Hepatocyte (in vitro differentiated cells): Measurements from ENCODE around the gene NUF2. TPM values are rescaled to one million over a fixed set of nuclear protein-coding genes. Genes with fewer than 3 reads are reported as not detected.

Experiments used
- DNase-seq: peaks from one replicate; pipeline ENCODE4 v3.0.0-alpha.2; 2016; ENCODE audit warnings: low spot score
- H2AFZ ChIP-seq: fragments of 200-600 bp; sonication (generic); 2 replicates; pipeline ENCODE4 v1.6.0; 2016; ENCODE audit warnings: antibody characterized with exemption, mild to moderate bottlenecking
- H3K27ac ChIP-seq: fragments of 200-600 bp; sonication (generic); 2 replicates; pipeline ENCODE4 v1.5.1; 2016; ENCODE audit warnings: mild to moderate bottlenecking
- H3K27me3 ChIP-seq: fragments of 200-600 bp; sonication (generic); 2 replicates; pipeline ENCODE4 v1.6.1; 2016
- H3K36me3 ChIP-seq: fragments of 200-600 bp; sonication (generic); replicated peaks from 2 replicates; pipeline ENCODE4 v1.5.1; 2016; ENCODE audit warnings: low read depth; ENCODE audit not compliant: insufficient read depth
- H3K4me1 ChIP-seq: fragments of 200-600 bp; sonication (generic); 2 replicates; pipeline ENCODE4 v1.5.1; 2016; ENCODE audit warnings: mild to moderate bottlenecking, moderate library complexity; ENCODE audit not compliant: insufficient read depth
- H3K4me2 ChIP-seq: fragments of 200-600 bp; sonication (generic); 2 replicates; pipeline ENCODE4 v1.6.0; 2016
- H3K4me3 ChIP-seq: fragments of 200-600 bp; sonication (generic); 2 replicates; pipeline ENCODE4 v1.5.1; 2016; ENCODE audit warnings: mild to moderate bottlenecking
- H3K79me2 ChIP-seq: fragments of 200-600 bp; sonication (generic); 2 replicates; pipeline ENCODE4 v1.6.0; 2017; ENCODE audit warnings: mild to moderate bottlenecking
- H3K9me2 ChIP-seq: fragments of 200-600 bp; sonication (generic); replicated peaks from 2 replicates; pipeline ENCODE4 v1.6.0; 2017; ENCODE audit warnings: mild to moderate bottlenecking; ENCODE audit not compliant: insufficient read depth
- H3K9me3 ChIP-seq: fragments of 200-600 bp; sonication (generic); 2 replicates; pipeline ENCODE4 v1.5.1; 2016; ENCODE audit warnings: low read depth, mild to moderate bottlenecking
- H4K20me1 ChIP-seq: fragments of 200-600 bp; sonication (generic); 2 replicates; pipeline ENCODE4 v1.6.0; 2016; ENCODE audit warnings: mild to moderate bottlenecking; ENCODE audit not compliant: insufficient read depth, poor library complexity, severe bottlenecking
- EZH2 ChIP-seq: fragments of 200-600 bp; sonication (generic); IDR thresholded peaks from 2 replicates; pipeline ENCODE4 v1.6.1; 2016; ENCODE audit warnings: antibody characterized with exemption, mild to moderate bottlenecking, borderline replicate concordance
- EZH2phosphoT487 ChIP-seq: fragments of 200-600 bp; sonication (generic); IDR thresholded peaks from one replicate; pipeline ENCODE4 v1.6.1; 2018; ENCODE audit warnings: antibody characterized with exemption, mild to moderate bottlenecking, low read depth, moderate library complexity; ENCODE audit not compliant: unreplicated experiment, severe bottlenecking
- WGBS: methylation state at CpG from one replicate; pipeline ENCODE4 v1.1.6; 2016; ENCODE audit warnings: low lambda C conversion rate; ENCODE audit errors: missing lambda C conversion rate; 5-methylcytosine and 5-hydroxymethylcytosine counted together
- polyA plus RNA-seq: library from polyadenylated mRNA; unstranded; fragments of >200 nt; fragmentation: Nextera tagmentation; extraction: Ambion mirVana; gene quantifications from 2 replicates; pipeline ENCODE4 v1.2.1, GENCODE V29; 2016
- total RNA-seq: library from RNA; depleted of rRNA; stranded (reverse); fragments of >200 nt; gene quantifications from 2 replicates; pipeline ENCODE4 v1.2.3, GENCODE V29; 2014
- TF ChIP-seq, protein P1 (sequence below): fragments of 200-600 bp; sonication (generic); IDR thresholded peaks from 2 replicates; pipeline ENCODE4 v1.5.1; 2016; ENCODE audit warnings: antibody characterized with exemption, mild to moderate bottlenecking; ENCODE audit not compliant: poor library complexity

NUF2 gene
- total and polyA plus RNA-seq, 2 experiments from 2014 or later = 2.6 to 7.0 TPM

- DNase-seq = no peak
- no peaks in the 10 kb centered on the region for H3K36me3 ChIP-seq
- 92% methylated on average over 1 of the region's 1 CpG for WGBS
- no peak overlapping the region for H3K27ac ChIP-seq
- no peak overlapping the region for H3K4me2 ChIP-seq
- no peak overlapping the region for H3K4me3 ChIP-seq
- no peaks in the 10 kb centered on the region for H3K9me2 ChIP-seq
- H3K79me2 ChIP-seq = no peaks in the 10 kb centered on the region
- no peaks in the 10 kb centered on the region for H4K20me1 ChIP-seq
- no peaks in the 10 kb centered on the region for H3K9me3 ChIP-seq
- no peak for TF ChIP-seq EZH2phosphoT487
- TF ChIP-seq, protein P1, sequence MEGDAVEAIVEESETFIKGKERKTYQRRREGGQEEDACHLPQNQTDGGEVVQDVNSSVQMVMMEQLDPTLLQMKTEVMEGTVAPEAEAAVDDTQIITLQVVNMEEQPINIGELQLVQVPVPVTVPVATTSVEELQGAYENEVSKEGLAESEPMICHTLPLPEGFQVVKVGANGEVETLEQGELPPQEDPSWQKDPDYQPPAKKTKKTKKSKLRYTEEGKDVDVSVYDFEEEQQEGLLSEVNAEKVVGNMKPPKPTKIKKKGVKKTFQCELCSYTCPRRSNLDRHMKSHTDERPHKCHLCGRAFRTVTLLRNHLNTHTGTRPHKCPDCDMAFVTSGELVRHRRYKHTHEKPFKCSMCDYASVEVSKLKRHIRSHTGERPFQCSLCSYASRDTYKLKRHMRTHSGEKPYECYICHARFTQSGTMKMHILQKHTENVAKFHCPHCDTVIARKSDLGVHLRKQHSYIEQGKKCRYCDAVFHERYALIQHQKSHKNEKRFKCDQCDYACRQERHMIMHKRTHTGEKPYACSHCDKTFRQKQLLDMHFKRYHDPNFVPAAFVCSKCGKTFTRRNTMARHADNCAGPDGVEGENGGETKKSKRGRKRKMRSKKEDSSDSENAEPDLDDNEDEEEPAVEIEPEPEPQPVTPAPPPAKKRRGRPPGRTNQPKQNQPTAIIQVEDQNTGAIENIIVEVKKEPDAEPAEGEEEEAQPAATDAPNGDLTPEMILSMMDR = no peak
- TF ChIP-seq EZH2 = no peak
- H2AFZ ChIP-seq = no peak overlapping the region
- no peaks in the 10 kb centered on the region for H3K4me1 ChIP-seq
- no peaks in the 10 kb centered on the region for H3K27me3 ChIP-seq
Measured at GRCh38 chr1:163337631-163338030, 15.9 kb downstream of the NUF2 start.

GRCh38 chr1:163346326-163346870 lies 24.6 kb downstream of the NUF2 start:
- Histone ChIP-seq H3K79me2 (no peaks in the 10 kb centered on the region), H4K20me1 (no peaks in the 10 kb centered on the region), H3K27ac (no peak overlapping the region), H3K4me1 (no peaks in the 10 kb centered on the region), H3K9me2 (no peaks in the 10 kb centered on the region), H3K36me3 (no peaks in the 10 kb centered on the region), H3K4me2 (no peak overlapping the region), H2AFZ (no peak overlapping the region), H3K9me3 (no peaks in the 10 kb centered on the region), H3K27me3 (no peaks in the 10 kb centered on the region), H3K4me3 (no peak overlapping the region)
- TF ChIP-seq EZH2phosphoT487 (no peak), EZH2 (no peak)
- TF ChIP-seq, protein P1 = no peak
- WGBS = 84% methylated on average over 4 of the region's 4 CpGs
- DNase-seq = no peak

- TF ChIP-seq, protein P1 = no peak
- TF ChIP-seq EZH2phosphoT487 = no peak
- H3K4me3 ChIP-seq = no peak overlapping the region
- H3K4me1 ChIP-seq = no peaks in the 10 kb centered on the region
- WGBS = 95% methylated on average over 2 of the region's 2 CpGs
- H3K9me2 ChIP-seq = no peaks in the 10 kb centered on the region
- no peaks in the 10 kb centered on the region for H4K20me1 ChIP-seq
- H3K9me3 ChIP-seq = no peaks in the 10 kb centered on the region
- H3K27me3 ChIP-seq = no peaks in the 10 kb centered on the region
- no peak overlapping the region for H3K4me2 ChIP-seq
- no peak overlapping the region for H3K27ac ChIP-seq
- no peaks in the 10 kb centered on the region for H3K36me3 ChIP-seq
- H2AFZ ChIP-seq = no peak overlapping the region
- no peaks in the 10 kb centered on the region for H3K79me2 ChIP-seq
- DNase-seq = no peak
Measured at GRCh38 chr1:163347106-163347505, 25.4 kb downstream of the NUF2 start.

DNA sequence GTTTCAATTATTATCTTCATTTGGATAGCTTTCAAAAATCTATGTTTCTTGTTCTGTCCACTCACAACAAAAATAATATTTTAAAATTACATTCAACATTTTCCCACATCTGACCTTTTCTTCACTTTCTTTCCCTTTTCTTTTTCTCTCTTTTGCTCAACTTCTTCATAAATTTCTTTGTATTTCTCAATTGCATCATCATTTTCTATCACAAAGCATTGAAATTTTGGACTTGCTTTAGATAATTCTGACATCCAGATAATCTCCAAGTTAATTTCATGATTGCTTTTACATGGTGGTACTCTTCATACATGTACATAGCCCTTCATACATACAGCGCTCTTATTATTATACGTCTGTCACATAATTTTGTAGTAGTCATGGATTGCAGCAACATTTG lies 30.2 kb downstream of the NUF2 start:
- DNase-seq = no peak
- H3K27ac ChIP-seq = no peak overlapping the region
- TF ChIP-seq, protein P1 = no peak
- TF ChIP-seq EZH2phosphoT487 = no peak
- TF ChIP-seq EZH2 = no peak
- no peaks in the 10 kb centered on the region for H4K20me1 ChIP-seq
- no peaks in the 10 kb centered on the region for H3K79me2 ChIP-seq
- H3K4me3 ChIP-seq = no peak overlapping the region
- H3K27me3 ChIP-seq = no peaks in the 10 kb centered on the region
- no peak overlapping the region for H3K4me2 ChIP-seq
- H3K9me2 ChIP-seq = no peaks in the 10 kb centered on the region
- WGBS = 99% methylated on average over 2 of the region's 2 CpGs
- no peak overlapping the region for H2AFZ ChIP-seq
- H3K4me1 ChIP-seq = no peaks in the 10 kb centered on the region
- no peaks in the 10 kb centered on the region for H3K9me3 ChIP-seq
- H3K36me3 ChIP-seq = no peaks in the 10 kb centered on the region
